Spleen (tissue), 7 donors: ENCODE results near the gene TUG1.

ENCODE experiments used
- CTCF ChIP-seq, 11 experiments: fragments of 200-600 bp in 7 of 11; fragments of 450-650 bp in 4 of 11; sonication (generic) in 4 of 11; IDR thresholded peaks in 8 of 11; conservative IDR thresholded peaks in 3 of 11; 1 replicate in 7 of 11; 2 replicates in 4 of 11; pipeline versions ENCODE4 v1.4.0 to v1.8.0; 2016 to 2021; ENCODE audit warnings: antibody characterized with exemption in 11 of 11, inconsistent platforms in 4 of 11, mild to moderate bottlenecking in 1 of 11
- POLR2A ChIP-seq, 3 donors: fragments of 450-650 bp; IDR thresholded peaks; one replicate each; pipeline ENCODE4 v1.5.1; 2017; ENCODE audit warnings: antibody characterized with exemption in 3 of 3, mild to moderate bottlenecking in 1 of 3
- POLR2AphosphoS5 ChIP-seq, 3 donors: sonication (generic); formaldehyde crosslinking; IDR thresholded peaks; one replicate each; pipeline ENCODE4 v1.5.1; 2017; ENCODE audit warnings: antibody characterized with exemption in 3 of 3
- donor health status: DM: no; HTN: no; CAD: no; lungs with moderate emphysema.
- donor health status: DM: no; HTN: no; CAD: no.
- donor health status: DM: no; HTN: no; CAD: no.

- TF ChIP-seq CTCF (IDR thresholded peaks at IDR 0.05 in 8 of 11, conservative IDR thresholded peaks at IDR 0.05 in 3 of 11) (no peak), POLR2A (IDR thresholded peaks at IDR 0.05) (no peak), POLR2AphosphoS5 (IDR thresholded peaks at IDR 0.05) (no peak)
These were observed 16.6 kb downstream of the TUG1 start for GRCh38 chr22:30985561-30986208.
